HG03280 (cell line): ENCODE measurements around the gene PGA4.
"Not testable (repeated sequence)": the region's sequence is repeated elsewhere in the genome, so short reads cannot be mapped to it uniquely, and the experiment has no call there.

Source experiments
- ATAC-seq: cut with Tn5 transposase; IDR thresholded peaks from one replicate; pipeline ENCODE4 v1.9.1; 2021; ENCODE audit warnings: mild to moderate bottlenecking, moderate library complexity; ENCODE audit not compliant: unreplicated experiment

Gene PGA4

DNA sequence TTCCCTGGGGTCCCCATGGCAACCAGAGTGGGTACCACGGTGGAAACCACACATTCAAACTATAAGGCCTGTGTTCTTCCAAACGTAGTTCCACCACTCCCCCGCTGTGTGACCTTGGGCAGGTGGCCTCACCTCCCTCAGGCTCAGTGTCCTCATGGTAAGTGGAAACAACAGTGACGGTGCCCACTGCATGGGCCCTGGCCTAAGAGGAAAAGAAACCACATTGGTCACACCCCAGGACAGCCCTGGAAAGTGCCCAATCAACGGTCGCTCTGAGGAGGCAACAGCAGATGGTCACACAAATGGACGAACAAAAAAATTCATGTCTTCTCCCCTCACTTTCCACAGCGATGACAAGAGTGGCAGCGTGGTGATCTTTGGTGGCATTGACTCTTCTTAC, 25.9 kb downstream of the PGA4 start:
- not testable (repeated sequence) for ATAC-seq

DNA sequence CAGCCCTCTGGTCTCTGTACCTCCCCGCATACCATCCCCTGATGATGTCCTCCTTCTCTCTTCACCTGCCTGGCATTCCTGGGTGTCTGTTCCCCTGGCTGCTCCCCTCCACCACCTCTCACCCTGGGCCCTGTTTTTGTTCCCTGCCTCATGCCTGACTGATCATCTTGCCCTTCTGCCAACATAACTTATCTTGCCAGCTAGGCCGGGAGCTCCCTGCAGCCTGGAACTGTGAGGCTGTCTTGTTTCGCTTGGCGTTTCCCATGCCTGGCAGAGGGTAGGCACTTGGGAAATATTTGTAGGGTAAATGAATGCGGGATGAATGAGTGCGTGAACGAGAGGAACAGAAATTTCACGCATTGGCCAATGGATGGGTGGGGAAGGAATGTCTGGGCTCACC, 27.1 kb downstream of the PGA4 start:
- not testable (repeated sequence) for ATAC-seq

DNA sequence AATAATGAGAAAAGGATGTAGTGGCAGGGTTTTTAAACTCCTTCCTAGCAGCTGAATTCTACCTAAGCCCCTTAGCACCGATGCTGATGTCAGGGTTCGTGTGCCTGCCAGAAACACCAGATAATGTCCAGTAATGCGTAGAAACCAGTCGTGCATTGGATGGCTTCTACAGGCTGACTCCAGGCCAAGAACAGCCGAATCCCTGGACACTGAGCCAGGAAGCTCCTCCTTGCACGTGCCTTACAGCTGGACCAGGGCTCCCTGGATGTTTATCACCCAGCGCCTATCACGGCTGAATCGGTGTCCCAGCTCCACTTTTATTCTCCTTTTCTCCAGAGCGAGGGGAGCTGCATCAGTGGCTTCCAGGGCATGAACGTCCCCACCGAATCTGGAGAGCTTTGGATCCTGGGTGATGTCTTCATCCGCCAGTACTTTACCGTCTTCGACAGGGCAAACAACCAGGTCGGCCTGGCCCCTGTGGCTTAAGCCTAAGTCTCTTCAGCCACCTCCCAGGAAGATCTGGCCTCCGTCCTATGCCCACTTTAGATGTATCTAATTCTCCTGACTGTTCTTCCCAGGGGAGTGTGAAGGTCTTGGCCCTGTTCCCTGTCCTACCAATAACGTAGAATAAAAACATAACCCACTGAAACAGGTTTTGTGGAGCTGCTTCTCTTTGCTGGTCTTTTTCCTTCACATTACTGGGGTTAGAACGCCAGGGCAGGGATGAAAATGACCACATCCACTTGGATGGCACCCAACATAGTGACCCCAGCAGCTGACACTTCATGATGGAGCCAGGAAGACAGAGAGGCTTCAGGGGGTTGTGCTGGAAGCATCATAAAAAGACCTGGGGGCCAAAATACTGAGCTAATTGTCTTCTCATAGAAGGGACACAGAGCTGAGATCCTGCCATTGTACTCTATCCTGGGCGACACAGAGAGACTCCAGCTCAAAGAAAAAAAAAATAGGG, 28.9 kb downstream of the PGA4 start:
- ATAC-seq: not testable (repeated sequence)

DNA sequence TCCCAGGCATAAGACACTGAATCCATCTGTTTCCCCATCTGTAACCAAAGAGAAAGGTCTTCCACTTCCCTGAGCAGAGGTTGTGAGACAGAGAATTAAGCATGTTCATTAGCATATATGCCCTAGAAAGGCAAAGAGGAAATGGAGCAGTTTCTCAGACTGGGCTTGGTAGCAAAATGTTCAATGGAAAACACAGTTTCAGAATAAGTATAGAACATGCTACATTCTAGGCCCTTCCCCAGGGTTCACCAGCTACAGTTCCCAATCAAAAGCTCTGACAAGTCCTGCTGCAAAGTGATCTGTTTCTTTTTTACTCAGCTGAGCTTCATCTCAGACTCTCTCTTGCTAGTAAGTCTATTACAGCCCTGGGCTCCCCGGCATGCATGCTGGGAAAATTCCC, 30.2 kb downstream of the PGA4 start:
- ATAC-seq: not testable (repeated sequence)

DNA sequence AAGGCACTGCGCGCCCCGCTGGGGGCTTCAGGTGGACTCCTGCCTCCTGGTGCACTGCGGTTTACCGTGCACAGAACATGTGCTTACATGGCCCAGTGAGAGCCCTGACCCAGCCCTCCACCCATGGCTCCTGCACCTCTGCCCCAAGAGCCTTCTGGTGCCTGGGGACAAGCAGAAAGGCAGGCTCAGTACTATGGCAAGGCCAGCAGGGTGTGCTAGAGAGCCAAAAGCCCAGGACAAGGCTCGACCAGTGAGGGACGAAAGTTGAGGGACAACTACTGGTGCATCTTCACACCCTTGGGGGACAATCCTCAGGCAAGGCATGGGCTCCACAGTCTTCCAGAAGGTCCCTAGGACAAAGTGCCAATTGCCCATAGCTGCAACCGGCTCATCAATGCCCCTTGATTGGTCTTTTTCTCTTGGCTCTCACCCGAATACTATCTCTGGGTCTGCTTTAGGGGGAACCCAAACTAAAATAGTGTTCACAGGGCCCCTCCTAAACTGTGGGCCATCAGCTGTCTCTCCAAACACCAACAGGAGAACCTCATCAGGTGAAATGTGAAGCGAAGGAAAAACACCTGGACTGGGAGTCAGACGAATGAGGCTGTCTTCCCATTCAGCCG, 32.4 kb downstream of the PGA4 start:
- ATAC-seq: peak; percentile 73

DNA sequence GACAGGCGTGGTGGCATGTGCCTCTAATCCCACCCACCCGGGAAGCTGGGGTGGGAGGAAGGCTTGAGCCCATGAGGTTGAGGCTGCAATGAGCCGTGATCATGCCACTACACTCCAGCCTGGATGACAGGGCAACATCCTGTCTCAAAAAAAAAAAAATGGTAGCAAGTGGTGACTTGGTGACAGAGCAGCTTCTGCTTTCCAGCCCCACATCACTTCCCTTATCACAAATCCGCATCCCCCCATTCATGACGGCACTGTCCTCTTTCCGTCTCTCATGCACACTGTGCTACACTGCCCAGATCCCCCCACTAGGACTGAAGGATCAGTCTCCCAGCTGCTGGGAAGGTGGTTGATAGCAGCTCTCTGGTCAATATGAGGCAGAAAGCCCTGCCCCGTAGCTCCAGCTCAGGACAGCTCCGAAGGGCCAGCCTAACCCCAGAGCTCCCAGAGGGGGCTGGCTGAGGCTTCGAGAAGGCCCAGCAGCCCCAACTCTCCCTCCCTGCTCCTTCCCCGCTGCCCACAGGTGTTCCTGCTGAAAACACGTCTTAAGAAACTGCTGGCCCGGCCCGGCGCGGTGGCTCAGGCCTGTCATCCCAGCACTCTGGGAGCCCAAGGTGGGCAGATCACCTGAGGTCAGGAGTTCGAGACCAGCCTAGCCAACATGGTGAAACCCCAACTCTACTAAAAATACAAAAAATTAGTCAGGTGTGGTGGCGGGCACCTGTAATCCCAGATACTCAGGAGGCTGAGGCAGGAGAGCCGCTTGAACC, 34.7 kb downstream of the PGA4 start:
- no peak for ATAC-seq

DNA sequence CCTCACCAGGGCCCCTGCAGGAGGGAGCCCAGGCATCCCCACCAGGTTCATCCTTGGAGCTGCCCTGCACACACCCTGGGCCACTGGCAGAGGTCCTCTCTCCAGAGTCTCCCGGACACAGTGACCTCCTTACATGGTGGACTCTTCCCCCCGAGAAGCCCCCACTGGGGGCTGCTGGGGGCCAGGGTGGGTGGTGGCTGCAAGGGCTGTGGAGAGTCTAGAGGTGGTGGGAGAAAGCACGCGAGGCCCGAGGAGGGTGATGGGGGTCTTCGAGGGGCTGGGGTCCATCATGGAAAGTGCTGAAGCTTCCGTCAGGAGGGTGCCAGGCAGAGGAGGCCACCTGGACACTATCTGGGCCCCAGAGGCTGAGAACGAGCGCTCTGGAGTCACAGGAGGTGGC, 36.4 kb downstream of the PGA4 start:
- no peak for ATAC-seq

DNA sequence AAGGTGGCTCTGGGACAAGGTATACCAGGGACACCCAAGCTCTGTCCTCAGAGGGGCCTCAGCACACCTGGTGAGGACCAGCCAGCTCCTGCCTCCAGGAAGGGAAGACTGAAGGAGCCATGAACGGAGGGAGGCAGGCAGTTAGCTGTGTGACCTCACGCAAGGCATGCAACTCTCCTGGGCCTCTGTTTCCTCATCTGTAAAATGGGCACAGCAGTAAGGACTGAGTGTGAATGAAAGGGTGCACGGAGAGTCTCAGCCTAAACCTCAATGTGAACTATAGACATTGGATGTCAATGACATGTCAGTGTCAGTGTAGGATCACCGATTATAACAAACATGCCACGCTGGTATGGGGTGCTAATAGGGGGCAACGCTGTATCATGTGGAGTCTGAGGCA, 37.2 kb downstream of the PGA4 start:
- no peak for ATAC-seq

DNA sequence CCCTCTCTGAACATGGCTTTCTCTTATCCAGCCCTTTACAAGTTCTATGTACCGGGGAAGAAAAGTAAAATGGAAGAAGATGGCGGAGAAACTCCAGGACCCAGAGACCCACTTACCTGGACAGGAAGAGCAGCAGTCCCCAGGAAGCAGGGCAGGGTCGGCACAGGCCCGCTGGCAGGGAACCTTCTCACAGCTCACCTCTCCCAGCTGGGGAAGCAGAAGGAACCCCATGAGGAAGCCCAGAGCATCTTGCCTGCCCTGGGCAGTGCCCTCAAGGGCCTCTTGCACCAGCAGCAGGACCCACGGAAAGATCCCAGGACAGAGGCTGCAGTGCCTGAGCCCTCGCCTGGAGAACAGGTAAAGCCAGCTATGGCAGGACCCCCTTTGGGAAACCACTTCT, 42.2 kb downstream of the PGA4 start:
- ATAC-seq: no peak

DNA sequence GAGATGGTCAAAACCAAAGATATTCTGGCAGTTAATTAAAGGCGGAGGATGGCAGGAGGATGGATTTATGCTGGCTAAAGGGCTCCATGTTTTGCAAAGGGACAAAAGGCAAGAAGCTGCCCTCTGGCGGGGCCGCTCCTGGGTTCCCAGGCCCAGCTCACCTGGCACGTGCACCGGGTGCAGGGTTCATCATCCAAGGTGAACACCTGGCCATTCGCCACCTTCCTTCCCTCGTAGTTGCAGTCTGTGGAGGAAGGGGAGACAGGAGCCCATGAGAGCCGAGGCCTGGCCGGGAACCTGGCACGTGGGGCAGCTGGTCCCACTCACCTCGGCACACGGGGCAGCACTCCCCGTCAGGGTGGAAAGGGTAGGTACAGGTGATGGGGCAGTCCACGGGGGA, 42.6 kb downstream of the PGA4 start:
- no peak for ATAC-seq

DNA sequence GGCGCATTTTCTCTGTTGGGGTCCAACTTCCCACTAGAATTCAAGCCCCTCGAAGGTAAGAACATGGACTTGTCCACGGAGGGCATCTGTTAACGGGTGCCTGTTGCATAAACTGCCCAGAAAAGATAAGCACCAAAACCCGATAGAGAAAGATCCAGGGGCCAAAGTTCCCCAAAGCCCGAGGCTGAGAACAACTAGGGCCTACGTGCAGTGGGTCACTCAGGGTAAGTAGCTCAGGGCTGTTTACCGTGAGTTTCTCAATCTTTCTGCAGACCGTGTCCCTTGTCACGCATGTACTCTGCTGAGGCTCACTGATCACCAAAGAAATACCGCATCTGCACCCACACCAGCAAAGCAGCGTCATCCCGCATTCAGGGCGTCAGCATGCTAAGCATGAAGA, 43.2 kb downstream of the PGA4 start:
- ATAC-seq: no peak

DNA sequence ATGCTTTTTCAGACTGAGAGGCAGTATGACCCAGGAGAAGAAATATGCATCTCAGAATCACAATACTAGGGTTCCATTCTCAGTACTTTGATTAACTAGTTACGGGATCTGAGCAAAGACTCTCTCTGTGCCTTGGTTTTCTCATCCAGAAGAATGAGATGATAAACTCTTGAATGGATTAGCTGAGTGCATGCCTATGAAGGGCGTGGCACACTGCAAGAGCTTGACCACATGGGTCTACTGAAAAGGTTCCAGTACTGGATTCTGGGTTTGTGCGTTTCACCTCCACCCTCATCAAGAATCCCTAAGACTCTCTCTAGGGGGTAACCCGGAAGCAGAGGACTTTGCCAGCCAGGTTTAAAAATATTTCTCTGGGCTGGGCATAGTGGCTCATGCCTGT, 44.5 kb downstream of the PGA4 start:
- ATAC-seq: no peak

DNA sequence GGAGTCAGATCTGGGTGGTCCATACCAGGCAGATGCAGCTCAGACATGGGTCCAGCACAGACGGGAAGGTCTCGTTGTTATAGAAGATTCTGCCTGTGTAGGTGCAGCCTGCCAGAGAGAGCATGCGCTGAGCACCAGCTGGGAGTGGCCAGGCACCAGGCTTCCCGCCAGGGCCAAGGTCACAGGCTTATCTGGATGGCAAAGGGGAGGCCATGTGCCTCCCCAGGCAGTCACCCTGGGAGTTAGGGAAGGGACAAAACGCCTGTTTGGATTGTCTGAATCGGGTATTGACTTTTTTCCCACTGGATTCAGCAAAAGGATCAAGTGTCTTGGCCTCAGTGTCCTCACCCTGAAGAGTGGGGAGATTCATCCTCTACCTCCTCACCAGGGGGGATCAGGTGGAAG, 45.3 kb downstream of the PGA4 start:
- ATAC-seq: no peak

DNA sequence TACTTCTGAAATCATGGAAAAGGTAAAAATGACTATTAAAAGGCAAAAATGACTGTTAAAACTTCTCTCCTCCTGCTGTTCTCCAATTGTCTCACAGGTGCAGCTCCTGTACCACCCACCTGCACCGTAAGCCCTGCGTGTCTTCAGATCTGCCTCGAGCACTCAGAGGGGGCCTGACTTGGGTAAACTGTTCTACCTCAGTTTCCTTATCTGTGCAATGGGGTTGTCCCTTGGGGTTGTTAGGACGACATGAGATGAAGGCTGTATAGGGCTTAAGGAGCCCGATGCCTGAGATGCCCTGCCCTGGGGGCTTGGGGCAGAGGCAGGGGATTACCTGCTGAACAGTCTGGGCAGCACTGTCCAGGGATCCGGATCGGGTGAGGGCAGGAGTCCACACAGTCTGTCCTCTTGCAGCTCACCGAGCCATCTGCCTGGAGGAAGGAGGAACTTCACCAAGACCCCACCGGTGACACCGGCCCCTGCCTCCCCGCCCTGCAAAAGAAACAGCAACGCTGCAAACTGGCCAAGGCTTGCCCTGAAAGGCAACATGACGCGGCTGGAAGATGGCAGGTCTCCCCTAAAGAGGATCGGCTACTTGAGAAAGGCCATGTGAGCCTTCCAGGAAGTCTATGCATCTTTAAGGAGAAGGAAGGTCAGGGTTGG, 46.6 kb downstream of the PGA4 start:
- ATAC-seq: no peak

DNA sequence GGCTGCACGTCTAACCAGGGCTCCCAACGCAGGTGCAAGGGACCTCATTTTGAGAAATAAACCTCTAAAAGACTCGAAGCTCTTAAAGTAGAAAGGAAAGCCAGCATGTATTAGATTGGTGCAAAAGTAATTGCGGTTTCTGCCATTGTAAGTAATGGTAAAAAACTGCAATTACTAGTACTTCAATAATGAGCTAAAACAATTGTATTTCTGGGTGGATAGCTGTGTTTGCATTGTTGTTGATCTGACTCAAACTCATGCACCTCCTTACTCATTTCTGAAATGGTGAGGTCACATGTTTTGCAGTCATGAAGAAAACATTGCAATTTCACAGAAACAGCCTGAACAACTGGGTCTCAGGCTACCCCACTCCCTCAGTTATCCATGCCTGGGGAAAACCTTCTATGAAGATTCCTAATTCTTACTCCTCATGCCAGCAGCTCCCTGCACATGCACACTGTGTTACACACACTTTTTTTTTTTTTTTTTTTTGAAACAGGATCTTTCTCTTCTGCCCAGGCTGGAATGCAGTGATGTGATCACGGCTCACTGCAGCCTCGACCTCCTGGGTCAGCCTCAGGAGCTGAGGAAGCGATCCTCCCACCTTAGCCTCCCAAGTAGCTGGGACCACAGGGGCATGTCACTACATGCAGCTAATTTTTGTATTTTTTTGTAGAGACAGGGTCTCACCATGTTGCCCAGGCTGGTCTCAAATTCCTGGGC, 48.4 kb downstream of the PGA4 start:
- no peak for ATAC-seq

DNA sequence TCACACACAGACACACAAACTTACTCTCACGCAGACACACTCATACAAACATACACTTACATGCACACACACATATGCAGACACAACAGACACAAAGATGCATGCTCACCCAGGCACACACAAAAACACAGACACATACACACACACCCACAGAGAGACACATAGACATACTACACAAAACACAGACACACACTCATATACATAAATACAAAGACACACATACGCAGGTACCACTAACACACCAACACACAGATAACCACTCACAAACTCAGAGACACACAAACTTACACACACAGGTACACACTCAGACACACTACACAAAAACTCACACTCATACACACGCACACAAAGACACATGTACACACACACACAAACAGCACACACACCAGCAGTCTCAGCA, 50.6 kb downstream of the PGA4 start:
- ATAC-seq: no peak

DNA sequence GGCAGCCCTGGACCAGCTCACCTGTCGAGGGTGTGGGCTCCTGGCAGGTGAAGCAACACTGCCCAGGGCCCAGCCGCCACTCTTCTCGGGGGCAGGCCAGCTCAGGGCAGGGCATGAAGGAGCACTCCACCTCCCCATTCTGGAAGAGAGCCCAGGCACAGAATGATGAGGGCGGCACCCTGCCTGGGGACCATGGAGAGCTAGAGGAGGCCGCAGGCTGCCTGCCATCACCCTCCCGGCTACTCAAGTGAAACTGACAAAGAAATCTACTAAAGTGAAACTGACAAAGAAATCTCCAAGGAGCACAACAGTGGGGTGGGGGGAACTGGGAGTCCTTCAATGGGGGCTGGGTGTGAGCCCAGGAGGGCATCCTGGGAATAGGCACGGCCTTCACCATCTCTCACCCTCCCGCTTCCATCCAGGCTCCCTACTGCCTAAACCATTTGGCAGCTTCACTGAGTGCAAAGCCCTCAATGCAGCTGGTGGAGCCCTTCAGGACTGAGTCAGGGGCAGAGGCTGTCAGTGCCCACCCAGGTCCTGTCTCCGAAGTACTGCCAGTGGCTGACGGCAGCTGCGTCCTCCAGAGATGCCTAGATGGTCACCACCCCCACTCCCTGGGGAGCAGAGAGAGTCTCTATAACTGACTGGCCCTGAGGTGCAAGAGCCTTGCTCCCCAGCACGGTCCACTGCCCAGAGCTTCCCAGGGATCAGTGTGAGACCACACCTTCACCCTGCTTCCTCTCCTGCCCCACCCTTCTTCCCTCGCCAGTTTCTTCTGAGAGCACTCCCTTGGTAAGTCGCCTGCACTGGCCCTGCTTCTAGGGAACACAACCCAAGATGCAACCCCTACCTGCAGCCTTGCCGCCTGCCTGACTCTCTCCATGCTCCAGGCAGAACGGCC, 51.3 kb downstream of the PGA4 start:
- no peak for ATAC-seq

DNA sequence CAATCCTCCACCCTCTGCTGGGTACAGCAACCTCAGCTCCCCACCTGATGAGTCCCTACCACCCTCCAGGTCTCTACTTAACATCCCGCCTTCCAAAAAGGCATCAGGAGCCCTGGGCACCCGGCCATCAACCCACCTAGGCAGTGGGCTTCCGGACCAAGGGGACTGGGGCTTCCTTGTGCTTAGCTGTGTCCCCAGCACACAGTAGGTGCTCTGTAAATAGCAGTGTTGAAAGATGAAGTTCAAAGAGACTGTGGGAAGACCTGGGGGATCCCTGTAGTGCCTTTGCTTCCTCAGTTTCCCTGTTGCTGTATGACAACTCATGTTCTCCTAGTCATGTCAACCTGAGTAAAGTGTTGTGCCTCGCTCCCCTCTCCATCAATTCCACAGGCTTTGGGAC, 51.9 kb downstream of the PGA4 start:
- ATAC-seq: no peak

DNA sequence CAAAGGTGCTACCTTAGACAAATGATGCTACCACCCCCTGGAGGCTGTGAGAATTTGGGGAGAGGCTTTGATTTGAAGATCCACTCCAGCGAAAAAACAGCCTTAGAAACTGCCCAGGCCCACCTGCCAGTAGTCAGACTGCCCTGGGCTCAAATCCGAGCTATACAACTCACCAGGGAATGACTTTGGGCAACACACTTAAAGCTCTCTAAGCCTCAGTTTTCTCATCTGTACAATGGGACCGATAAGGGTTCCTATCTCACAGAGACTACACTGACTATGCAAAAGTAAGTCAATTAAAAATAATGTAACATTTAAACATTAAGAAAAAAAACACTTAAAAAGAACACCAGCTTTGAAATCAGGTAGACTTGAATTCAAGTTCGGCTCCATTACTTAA, 53.0 kb downstream of the PGA4 start:
- no peak for ATAC-seq
